GM12801 (cell line): ENCODE results near the gene ZAR1.

Source experiments
- TF ChIP-seq, protein P1 (sequence below): IDR thresholded peaks from one replicate; pipeline ENCODE4 v1.5.1; 2011; ENCODE audit warnings: control low read depth; ENCODE audit not compliant: insufficient read length; ENCODE audit errors: extremely low read depth

The ZAR1 gene

DNA sequence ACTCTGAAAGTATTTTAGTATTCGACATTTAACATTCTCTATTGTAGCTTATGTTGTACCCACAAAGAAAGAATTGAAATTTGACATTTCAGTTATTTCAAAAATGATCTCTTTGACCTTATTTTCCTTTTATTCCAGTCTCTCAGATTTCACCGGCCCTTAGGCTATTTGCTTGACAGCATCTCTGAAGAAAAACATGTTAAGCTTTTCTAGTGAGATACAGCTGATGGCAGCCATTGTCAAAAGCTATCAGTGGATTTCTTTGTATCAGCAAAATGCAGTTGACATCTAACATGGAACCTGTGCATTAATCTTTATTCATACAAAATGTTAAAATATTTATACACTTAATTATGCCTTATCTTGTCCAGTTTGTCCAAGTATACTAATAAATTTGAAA is 16.7 kb downstream of the ZAR1 start:
- TF ChIP-seq, protein P1, sequence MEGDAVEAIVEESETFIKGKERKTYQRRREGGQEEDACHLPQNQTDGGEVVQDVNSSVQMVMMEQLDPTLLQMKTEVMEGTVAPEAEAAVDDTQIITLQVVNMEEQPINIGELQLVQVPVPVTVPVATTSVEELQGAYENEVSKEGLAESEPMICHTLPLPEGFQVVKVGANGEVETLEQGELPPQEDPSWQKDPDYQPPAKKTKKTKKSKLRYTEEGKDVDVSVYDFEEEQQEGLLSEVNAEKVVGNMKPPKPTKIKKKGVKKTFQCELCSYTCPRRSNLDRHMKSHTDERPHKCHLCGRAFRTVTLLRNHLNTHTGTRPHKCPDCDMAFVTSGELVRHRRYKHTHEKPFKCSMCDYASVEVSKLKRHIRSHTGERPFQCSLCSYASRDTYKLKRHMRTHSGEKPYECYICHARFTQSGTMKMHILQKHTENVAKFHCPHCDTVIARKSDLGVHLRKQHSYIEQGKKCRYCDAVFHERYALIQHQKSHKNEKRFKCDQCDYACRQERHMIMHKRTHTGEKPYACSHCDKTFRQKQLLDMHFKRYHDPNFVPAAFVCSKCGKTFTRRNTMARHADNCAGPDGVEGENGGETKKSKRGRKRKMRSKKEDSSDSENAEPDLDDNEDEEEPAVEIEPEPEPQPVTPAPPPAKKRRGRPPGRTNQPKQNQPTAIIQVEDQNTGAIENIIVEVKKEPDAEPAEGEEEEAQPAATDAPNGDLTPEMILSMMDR, result no peak

DNA sequence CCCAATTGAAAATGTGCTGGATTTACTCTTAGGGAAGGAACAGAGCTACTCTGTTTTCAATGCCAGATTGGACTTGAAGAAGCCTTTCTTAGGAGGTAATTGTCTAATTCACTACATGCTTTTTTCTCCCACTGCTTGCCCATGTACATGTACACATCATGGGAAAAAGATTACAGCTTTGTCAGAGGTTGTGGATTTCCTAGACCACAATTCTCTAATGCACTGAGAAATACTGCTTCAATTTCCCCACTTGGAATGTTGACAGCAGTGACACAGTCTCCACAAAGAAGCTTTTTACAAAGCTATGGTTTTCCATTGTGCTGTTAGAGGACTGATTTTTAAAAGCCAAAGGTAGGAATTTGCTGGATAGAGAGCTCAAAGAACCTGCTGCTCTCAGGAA is 19.5 kb downstream of the ZAR1 start:
- TF ChIP-seq, protein P1, result no peak

DNA sequence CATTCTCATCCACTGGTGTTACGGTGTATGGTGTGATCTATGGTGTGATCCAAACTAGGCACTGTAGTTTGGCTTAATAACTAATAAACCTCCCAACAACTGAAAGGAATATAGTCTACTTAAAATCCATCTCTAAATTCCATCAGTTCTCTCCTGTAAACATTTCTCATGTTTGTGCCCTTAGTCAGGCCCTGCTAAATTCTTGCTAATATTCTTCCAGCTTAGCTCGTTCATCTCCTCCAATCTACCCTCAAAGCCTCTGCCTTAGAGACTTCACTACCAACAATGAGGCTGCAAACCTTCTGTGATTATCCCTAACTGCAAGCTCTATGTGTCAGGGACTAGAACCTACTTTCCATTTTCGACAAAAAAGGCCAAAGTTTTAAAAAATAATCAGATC is 28.1 kb downstream of the ZAR1 start:
- TF ChIP-seq, protein P1, result no peak

DNA sequence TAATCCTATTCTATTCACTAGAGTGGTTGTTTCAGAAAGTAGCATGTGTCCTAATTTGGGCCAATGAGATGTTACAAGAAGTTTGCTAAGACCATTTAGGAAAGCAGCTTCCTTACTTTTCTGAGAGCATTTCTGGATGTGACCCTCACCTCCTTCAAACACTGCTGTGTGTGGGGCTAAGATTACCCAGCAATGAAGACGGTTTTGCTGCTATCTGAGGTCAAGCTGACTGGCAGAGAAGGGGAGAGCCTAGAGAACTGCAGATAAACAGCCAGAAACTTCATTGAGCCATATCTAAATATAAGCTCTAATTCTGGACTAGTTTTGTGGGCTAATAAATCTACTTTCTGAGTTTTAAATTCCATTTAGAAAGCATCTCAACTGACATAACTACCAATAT is 36.4 kb downstream of the ZAR1 start:
- TF ChIP-seq, protein P1, result no peak

DNA sequence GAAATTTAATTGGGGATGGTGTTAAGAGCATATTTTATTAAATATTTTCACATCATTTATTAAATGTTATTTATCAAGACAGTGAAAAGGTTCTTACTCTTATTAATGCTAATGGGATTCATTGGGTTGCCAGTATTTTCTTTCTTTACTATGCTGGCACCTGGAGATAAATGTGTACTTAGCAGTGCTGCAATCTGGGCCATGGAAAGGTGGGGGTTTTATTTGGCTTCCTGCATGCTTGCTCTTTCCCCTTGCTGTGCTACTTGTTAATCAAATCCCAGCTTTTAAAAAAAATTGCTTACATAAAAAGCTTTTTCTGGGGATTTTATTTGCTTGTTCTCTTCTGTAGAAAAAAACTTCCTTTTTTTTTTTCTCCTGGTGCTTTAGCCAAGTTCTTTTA is 48.3 kb downstream of the ZAR1 start:
- TF ChIP-seq, protein P1, result no peak

DNA sequence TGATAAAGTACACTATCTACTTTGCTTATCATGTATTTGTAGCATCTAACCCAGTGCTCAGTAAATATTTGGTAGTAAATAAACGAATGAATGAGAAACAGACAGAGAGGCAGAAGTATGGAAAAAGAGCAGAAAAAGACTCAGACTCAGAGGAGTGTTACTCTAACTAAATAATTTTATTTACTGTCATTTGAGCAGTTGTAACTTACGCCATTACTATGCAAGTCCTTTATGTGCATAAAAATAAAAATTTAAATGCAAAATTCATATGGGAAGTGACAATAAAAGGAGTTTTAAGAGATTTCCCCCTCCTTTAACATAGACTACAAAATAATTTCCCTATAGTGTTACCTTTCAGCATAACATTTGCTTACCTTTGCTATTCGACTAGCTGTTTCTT is 49.5 kb downstream of the ZAR1 start:
- TF ChIP-seq, protein P1, result no peak

DNA sequence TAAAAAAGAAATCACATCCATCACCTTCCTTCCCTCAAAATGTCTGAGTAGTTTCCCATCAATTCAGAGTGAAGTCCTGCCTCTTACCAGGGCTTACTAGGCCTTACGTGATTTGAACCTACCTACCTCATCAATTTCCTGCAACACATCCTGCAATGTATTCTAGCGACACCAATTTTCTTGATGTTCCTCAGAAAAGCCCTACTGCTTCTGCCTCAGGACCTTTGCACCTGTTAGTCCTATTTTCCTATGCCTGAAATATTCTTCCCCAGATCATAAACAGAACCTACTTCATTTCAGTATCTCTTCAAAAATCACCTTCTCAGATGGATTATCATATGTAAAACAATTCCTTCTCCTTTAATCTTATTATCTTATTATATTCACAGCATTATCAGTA is 52.8 kb downstream of the ZAR1 start:
- TF ChIP-seq, protein P1, result no peak

DNA sequence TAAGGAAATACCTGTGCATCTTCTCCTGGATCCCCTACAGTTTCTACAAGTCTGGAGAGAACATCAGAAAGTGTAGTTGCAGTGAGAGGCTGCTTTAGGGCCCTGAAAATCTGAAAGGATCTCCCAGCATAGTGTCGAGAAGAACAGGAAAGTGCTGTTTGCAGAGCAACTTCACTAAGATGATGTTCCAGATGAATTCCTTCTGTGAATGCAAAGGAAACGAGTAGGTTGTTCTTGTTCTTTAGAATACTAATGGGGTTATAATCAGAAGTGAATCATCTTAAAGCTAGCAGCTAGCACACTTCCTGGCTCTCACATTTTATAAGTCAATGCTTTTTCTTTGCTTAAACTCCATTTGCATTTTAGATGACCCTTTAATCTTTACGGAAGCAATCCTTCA is 53.7 kb downstream of the ZAR1 start:
- TF ChIP-seq, protein P1, result no peak
